IMR-90 (cell line): ENCODE results near the gene RECK. TPM values are rescaled to one million over a fixed set of nuclear protein-coding genes. Genes with fewer than 3 reads are reported as not detected.

Experiments
- ATAC-seq: fragments of 200-7000 bp; cut with Tn5 transposase; 2 replicates; pipeline ENCODE4 v1.9.1; 2020; ENCODE audit warnings: low read depth, mild to moderate bottlenecking, moderate library complexity
- BruUV-seq: library from RNA; stranded (reverse); fragments of 400-500 nt; replicated peaks from 2 replicates; lab custom pipeline; 2021; lab: Mats Ljungman, UMichigan
- CTCF ChIA-PET: fragments of 300-600 bp; formaldehyde crosslinking; extraction: SDS; loops from one replicate; lab custom pipeline; 2021; ENCODE audit warnings: antibody characterized with exemption; lab: Yijun Ruan, JAX
- POLR2A ChIA-PET: fragments of 300-600 bp; sonication (Branson Sonifier 250); formaldehyde crosslinking; loops from one replicate; lab custom pipeline; 2022; ENCODE audit warnings: antibody characterized with exemption; ENCODE audit not compliant: unreplicated experiment; lab: Charles Lee
- DNase-seq: peaks from one replicate; pipeline ENCODE4 v3.0.0; 2013
- H2AFZ ChIP-seq: replicated peaks from 2 replicates; pipeline ENCODE3; 2013; ENCODE audit warnings: low read length, mild to moderate bottlenecking; ENCODE audit not compliant: poor library complexity
- H2AK5ac ChIP-seq: 2 replicates; pipeline ENCODE4 v1.6.1; 2013; ENCODE audit warnings: low read depth, low read length, inconsistent platforms
- H2AK9ac ChIP-seq: replicated peaks from 2 replicates; pipeline ENCODE3; 2013; ENCODE audit warnings: mild to moderate bottlenecking, low read depth, low read length, moderate library complexity; ENCODE audit not compliant: poor library complexity
- H2BK120ac ChIP-seq: 2 replicates; pipeline ENCODE4 v1.6.1; 2013; ENCODE audit warnings: low read depth, low read length, inconsistent platforms
- H2BK15ac ChIP-seq: 3 replicates; pipeline ENCODE4 v1.6.1; 2013; ENCODE audit warnings: low read depth, low read length, inconsistent platforms
- H2BK20ac ChIP-seq: 2 replicates; pipeline ENCODE4 v1.6.1; 2013; ENCODE audit warnings: low read depth, mild to moderate bottlenecking, inconsistent platforms, low read length, moderate library complexity
- H2BK5ac ChIP-seq: 2 replicates; pipeline ENCODE4 v1.6.1; 2013; ENCODE audit warnings: mild to moderate bottlenecking, low read depth, low read length, inconsistent platforms; ENCODE audit not compliant: poor library complexity, severe bottlenecking
- H3K14ac ChIP-seq: replicated peaks from 2 replicates; pipeline ENCODE4 v1.6.1; 2013; ENCODE audit warnings: low read depth, low read length, inconsistent platforms
- H3K18ac ChIP-seq: 2 replicates; pipeline ENCODE4 v1.6.1; 2013; ENCODE audit warnings: low read depth, low read length, control low read depth
- H3K23ac ChIP-seq: 2 replicates; pipeline ENCODE4 v1.6.1; 2013; ENCODE audit warnings: low read depth, low read length, inconsistent platforms
- H3K27ac ChIP-seq: 2 replicates; pipeline ENCODE4 v1.5.1; 2013; ENCODE audit warnings: mild to moderate bottlenecking, control low read depth, low read length; ENCODE audit not compliant: insufficient read depth
- H3K27me3 ChIP-seq: 2 replicates; pipeline ENCODE4 v1.6.1; 2013; ENCODE audit warnings: low read length; ENCODE audit not compliant: control insufficient read depth, insufficient read depth
- H3K36me3 ChIP-seq: 2 replicates; pipeline ENCODE4 v1.6.1; 2013; ENCODE audit warnings: low read length, mixed read lengths; ENCODE audit not compliant: control insufficient read depth, insufficient read depth
- H3K4ac ChIP-seq: 2 replicates; pipeline ENCODE4 v1.6.1; 2013; ENCODE audit warnings: low read depth, low read length, inconsistent platforms
- H3K4me1 ChIP-seq: 2 replicates; pipeline ENCODE4 v1.6.1; 2013; ENCODE audit warnings: low read length, mixed read lengths; ENCODE audit not compliant: control insufficient read depth, insufficient read depth
- H3K4me2 ChIP-seq: 2 replicates; pipeline ENCODE4 v1.6.1; 2013; ENCODE audit warnings: low read depth, mild to moderate bottlenecking, control low read depth, low read length, moderate library complexity
- H3K4me3 ChIP-seq: 2 replicates; pipeline ENCODE4 v1.5.1; 2013; ENCODE audit warnings: low read depth, mild to moderate bottlenecking, control low read depth, low read length, moderate library complexity; ENCODE audit not compliant: insufficient read depth
- H3K56ac ChIP-seq: 2 replicates; pipeline ENCODE4 v1.6.1; 2013; ENCODE audit warnings: low read length, inconsistent platforms; ENCODE audit not compliant: insufficient read depth; ENCODE audit errors: extremely low read depth
- H3K79me1 ChIP-seq, 2 experiments: 2 replicates each; pipeline ENCODE4 v1.6.1; 2013; ENCODE audit warnings: low read length in 2 of 2, inconsistent platforms in 1 of 2, low read depth in 1 of 2
- H3K9ac ChIP-seq: 2 replicates; pipeline ENCODE4 v1.6.1; 2013; ENCODE audit warnings: low read depth, low read length, control low read depth
- H3K9me1 ChIP-seq: 2 replicates; pipeline ENCODE4 v1.6.1; 2013; ENCODE audit warnings: low read length, inconsistent platforms; ENCODE audit not compliant: insufficient read depth
- H3K9me3 ChIP-seq: 2 replicates; pipeline ENCODE4 v1.6.1; 2013; ENCODE audit warnings: low read length; ENCODE audit not compliant: control insufficient read depth, insufficient read depth
- H4K20me1 ChIP-seq: 2 replicates; pipeline ENCODE4 v1.6.1; 2013; ENCODE audit warnings: low read length, inconsistent platforms; ENCODE audit not compliant: insufficient read depth
- H4K5ac ChIP-seq: 2 replicates; pipeline ENCODE4 v1.6.1; 2013; ENCODE audit warnings: mild to moderate bottlenecking, low read depth, low read length, control low read depth
- H4K8ac ChIP-seq, 2 experiments: 2 replicates each; pipeline ENCODE4 v1.6.1; 2013; ENCODE audit warnings: low read depth in 2 of 2, low read length in 2 of 2, control low read depth in 1 of 2, inconsistent platforms in 1 of 2
- H4K91ac ChIP-seq: 2 replicates; pipeline ENCODE4 v1.6.1; 2013; ENCODE audit warnings: low read depth, low read length, inconsistent platforms; ENCODE audit not compliant: insufficient read depth
- FOS ChIP-seq: fragments of 150-350 bp; IDR thresholded peaks from 2 replicates; pipeline ENCODE4 v1.6.1; 2016; ENCODE audit warnings: low read depth, low read length
- MAFK ChIP-seq: IDR thresholded peaks from 2 replicates; pipeline ENCODE4 v1.6.1; 2012; ENCODE audit warnings: low read depth, low read length, improper control_type of control experiment
- POLR2A ChIP-seq: IDR thresholded peaks from 2 replicates; pipeline ENCODE4 v1.6.1; 2012; ENCODE audit warnings: mild to moderate bottlenecking, low read depth, low read length
- RAD21 ChIP-seq: IDR thresholded peaks from 2 replicates; pipeline ENCODE4 v1.6.1; 2012; ENCODE audit warnings: low read length, improper control_type of control experiment
- RCOR1 ChIP-seq: IDR thresholded peaks from 2 replicates; pipeline ENCODE4 v1.6.1; 2012; ENCODE audit warnings: mild to moderate bottlenecking, low read length, improper control_type of control experiment; ENCODE audit not compliant: insufficient replicate concordance
- RFX5 ChIP-seq: IDR thresholded peaks from 2 replicates; pipeline ENCODE4 v1.8.0; 2012; ENCODE audit warnings: low read depth, mild to moderate bottlenecking, low read length, moderate library complexity
- USF2 ChIP-seq: fragments of 150-350 bp; IDR thresholded peaks from 2 replicates; pipeline ENCODE4 v1.6.1; 2017; ENCODE audit warnings: mild to moderate bottlenecking, antibody characterized with exemption, low read length, low read depth
- WGBS, 2 experiments: methylation state at CpG; one replicate each; pipeline versions ENCODE4 v1.1.5 to v1.1.7; 2013; ENCODE audit warnings: missing lambda C conversion rate in 2 of 2; ENCODE audit not compliant: insufficient read length in 1 of 2; ENCODE audit errors: extremely low coverage in 2 of 2; 5-methylcytosine and 5-hydroxymethylcytosine counted together
- dilution Hi-C: fragments of 300-500 bp; cut with HindIII; formaldehyde crosslinking; loops from one replicate; pipeline ENCODE4 v1.14.3; 2018; ENCODE audit warnings: low sequenced_read_pairs; ENCODE audit not compliant: unreplicated experiment
- in situ Hi-C: fragments of 300-500 bp; cut with MboI; formaldehyde crosslinking; loops from 3 replicates; pipeline ENCODE4 v1.14.3; 2019; ENCODE audit warnings: low sequenced_read_pairs, inconsistent platforms, mixed read lengths
- intact Hi-C: fragments of 100-400 bp; cut with micrococcal nuclease; formaldehyde crosslinking; loops from 2 replicates; pipeline ENCODE4 v1.10.0; 2022
- polyA plus RNA-seq, 3 experiments: library from polyadenylated mRNA; depleted of rRNA; stranded (reverse); fragments of >200 nt; gene quantifications; 2 replicates each; pipeline ENCODE4 v1.2.3, GENCODE V29; 2012; ENCODE audit warnings: low replicate concordance in 1 of 3
- total RNA-seq: library from RNA; depleted of rRNA; stranded (reverse); fragments of >200 nt; gene quantifications from 2 replicates; pipeline ENCODE4 v1.2.3, GENCODE V29; 2012

Gene RECK
- total and polyA plus RNA-seq, 2 of the 4 experiments (the other 2 are of a cell fraction), result 23.5 to 44.0 TPM

- H2AK5ac ChIP-seq, result no peak overlapping the region
- no peak overlapping the region for H3K4me3 ChIP-seq
- no peak overlapping the region for H4K91ac ChIP-seq
- no peak overlapping the region for H3K14ac ChIP-seq
- dilution Hi-C loops (no loop called here), in situ Hi-C loops (no loop called here), intact Hi-C loops (no loop called here)
- H2BK15ac ChIP-seq, result no peak overlapping the region; the same call in 2 of the 3 replicates
- no peak overlapping the region for H3K4me2 ChIP-seq
- no peak overlapping the region; the same call in 1 of the 2 replicates for H2BK20ac ChIP-seq
- peaks cover 34% of the 10 kb centered on the region for H3K36me3 ChIP-seq
- H3K9ac ChIP-seq, result no peak overlapping the region
- H3K79me1 ChIP-seq, result 0 out of 4 replicates have a peak, but pooled peaks cover 0 to 3% of the 10 kb centered on the region in 2 experiments
- no peak overlapping the region for H2AK9ac ChIP-seq
- DNase-seq (no peak), ATAC-seq (peak; percentile 21; the same call in 1 of the 2 replicates)
- no peak overlapping the region for H4K5ac ChIP-seq
- H3K23ac ChIP-seq, result no peak overlapping the region
- no peak overlapping the region for H4K8ac ChIP-seq
- TF ChIP-seq RAD21, result no peak
- no peak for TF ChIP-seq RFX5
- no peak for TF ChIP-seq POLR2A
- TF ChIP-seq FOS, result no peak
- no peak for TF ChIP-seq USF2
- no peak for TF ChIP-seq RCOR1
- no peak for TF ChIP-seq MAFK
- no TSS peak for BruUV-seq
- H2BK5ac ChIP-seq, result no peak overlapping the region
- H3K4ac ChIP-seq, result no peak overlapping the region
- no peaks in the 10 kb centered on the region for H4K20me1 ChIP-seq
- ChIA-PET CTCF (no interaction called here), POLR2A (no interaction called here)
- no peaks in the 10 kb centered on the region; the same call in 1 of the 2 replicates for H3K9me1 ChIP-seq
- H3K9me3 ChIP-seq, result no peaks in the 10 kb centered on the region
- no peak overlapping the region for H3K56ac ChIP-seq
- no peak overlapping the region for H3K27ac ChIP-seq
- no peak overlapping the region for H2AFZ ChIP-seq
- H3K18ac ChIP-seq, result no peak overlapping the region
- H2BK120ac ChIP-seq, result no peak overlapping the region
- H3K4me1 ChIP-seq, result no peaks in the 10 kb centered on the region
- 76% methylated on average over 4 of the region's 7 CpGs; no CpG with 5 or more reads in 1 of the 2 experiments for WGBS, 2 experiments
- no peaks in the 10 kb centered on the region for H3K27me3 ChIP-seq
Measured at GRCh38 chr9:36126016-36126730, 89.5 kb downstream of the RECK start.
